Measurements from ENCODE around the gene ZCCHC9.
"Not testable (repeated sequence)": the region's sequence is repeated elsewhere in the genome, so short reads cannot be mapped to it uniquely, and the experiment has no call there.

The ZCCHC9 gene

GRCh38 chr5:81310402-81311063 is 9.1 kb downstream of the ZCCHC9 start:
- no peak for DNase-seq

- DNase-seq: no peak
Measured at GRCh38 chr5:81313278-81313677, 11.9 kb downstream of the ZCCHC9 start.

- no peak for DNase-seq
Measured at GRCh38 chr5:81313686-81314085, 12.3 kb downstream of the ZCCHC9 start.

- no peak for DNase-seq
Measured at GRCh38 chr5:81314581-81314980, 13.2 kb downstream of the ZCCHC9 start.

GRCh38 chr5:81315336-81315735 is 13.9 kb downstream of the ZCCHC9 start:
- DNase-seq: no peak

- no peak for DNase-seq
Measured at GRCh38 chr5:81315830-81316229, 14.4 kb downstream of the ZCCHC9 start.

- DNase-seq: no peak
Measured at GRCh38 chr5:81316571-81316970, 15.2 kb downstream of the ZCCHC9 start.

- DNase-seq: peak; percentile 53
Measured at GRCh38 chr5:81317536-81317935, 16.1 kb downstream of the ZCCHC9 start.

- DNase-seq: no peak
Measured at GRCh38 chr5:81326554-81326953, 25.2 kb downstream of the ZCCHC9 start.

- DNase-seq: peak; percentile 8
Measured at GRCh38 chr5:81334304-81335061, 33.1 kb downstream of the ZCCHC9 start.

- DNase-seq: no peak
Measured at GRCh38 chr5:81335946-81336345, 34.6 kb downstream of the ZCCHC9 start.

GRCh38 chr5:81336556-81336955 is 35.2 kb downstream of the ZCCHC9 start:
- no peak for DNase-seq

- DNase-seq: no peak
Measured at GRCh38 chr5:81337803-81338202, 36.4 kb downstream of the ZCCHC9 start.

- not testable (repeated sequence) for DNase-seq
Measured at GRCh38 chr5:81338213-81338612, 36.8 kb downstream of the ZCCHC9 start.

GRCh38 chr5:81344736-81345135 is 43.3 kb downstream of the ZCCHC9 start:
- no peak for DNase-seq

GRCh38 chr5:81345411-81346003 is 44.1 kb downstream of the ZCCHC9 start:
- no peak for DNase-seq

GRCh38 chr5:81349161-81349560 is 47.8 kb downstream of the ZCCHC9 start:
- no peak for DNase-seq

- no peak for DNase-seq
Measured at GRCh38 chr5:81350507-81350906, 49.1 kb downstream of the ZCCHC9 start.

- no peak for DNase-seq
Measured at GRCh38 chr5:81353189-81353588, 51.8 kb downstream of the ZCCHC9 start.

GRCh38 chr5:81354093-81354492 is 52.7 kb downstream of the ZCCHC9 start:
- no peak for DNase-seq

GRCh38 chr5:81355291-81356251 is 54.2 kb downstream of the ZCCHC9 start:
- no peak for DNase-seq

- no peak for DNase-seq
Measured at GRCh38 chr5:81359108-81359507, 57.7 kb downstream of the ZCCHC9 start.

GRCh38 chr5:81359881-81360280 is 58.5 kb downstream of the ZCCHC9 start:
- DNase-seq: no peak
